ENCODE results near the gene VPS8.
A peak's percentile ranks its signal among the peaks of the same experiment; 100 is the strongest.
"Not testable (repeated sequence)": the region's sequence is repeated elsewhere in the genome, so short reads cannot be mapped to it uniquely, and the experiment has no call there.

Gene VPS8

DNA sequence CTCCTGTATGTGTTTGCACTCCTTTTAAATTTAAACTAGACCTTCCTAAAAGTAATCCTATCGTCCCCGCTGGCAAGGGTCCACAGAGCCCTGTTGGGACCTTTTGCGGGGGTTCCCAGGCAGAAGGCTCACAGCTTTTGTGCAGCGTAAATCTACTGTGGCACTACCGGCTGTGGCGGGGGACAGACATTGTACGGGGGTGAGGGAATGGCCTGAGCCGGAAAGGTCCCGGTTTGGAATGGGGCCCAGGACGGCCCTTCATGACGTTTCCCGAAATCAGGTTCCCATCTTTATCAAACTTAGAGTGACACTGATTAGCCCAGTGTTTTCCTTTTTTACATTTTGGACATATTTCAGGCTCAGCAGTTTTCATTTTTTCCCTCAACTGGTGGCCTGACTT is 205.6 kb downstream of the VPS8 start:
- not testable (repeated sequence) for DNase-seq

DNA sequence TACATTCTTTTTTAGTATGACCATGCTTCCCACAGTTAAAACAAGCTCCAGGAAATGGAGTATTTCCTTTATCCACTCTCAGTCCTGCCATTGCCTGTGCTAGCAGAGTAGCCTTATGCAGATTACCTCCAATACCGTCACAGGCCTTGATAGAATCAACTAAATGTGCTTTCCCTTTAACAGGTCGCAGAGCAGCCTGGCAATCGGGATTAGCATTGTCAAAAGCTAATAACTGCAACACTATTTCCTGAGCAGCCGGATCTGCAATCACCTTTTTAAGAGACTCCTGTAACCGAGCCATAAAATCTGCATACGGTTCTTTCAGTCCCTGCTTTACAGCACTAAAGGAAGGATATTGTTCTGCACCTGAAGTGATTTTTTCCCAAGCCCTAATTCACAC is 206.0 kb downstream of the VPS8 start:
- not testable (repeated sequence) for DNase-seq

DNA sequence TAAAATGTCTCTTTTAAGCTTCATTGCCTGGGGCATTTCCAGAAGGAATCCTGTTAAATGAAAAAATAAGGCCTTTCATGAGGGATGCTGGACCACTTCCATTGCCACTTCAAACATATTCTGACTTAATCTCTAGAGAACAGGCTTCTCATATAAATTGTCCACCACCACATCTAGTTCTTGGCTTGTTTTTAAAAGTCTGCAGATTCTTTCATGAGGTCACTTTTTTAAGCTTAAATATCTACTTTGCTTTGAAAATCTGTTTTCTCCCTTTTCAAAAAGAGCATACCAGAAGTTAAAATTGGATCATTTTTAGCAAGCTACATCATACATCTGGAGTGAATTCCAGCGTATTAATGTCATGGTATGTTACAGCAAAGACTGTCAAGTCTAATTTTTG is 209.3 kb downstream of the VPS8 start:
- no peak for DNase-seq

DNA sequence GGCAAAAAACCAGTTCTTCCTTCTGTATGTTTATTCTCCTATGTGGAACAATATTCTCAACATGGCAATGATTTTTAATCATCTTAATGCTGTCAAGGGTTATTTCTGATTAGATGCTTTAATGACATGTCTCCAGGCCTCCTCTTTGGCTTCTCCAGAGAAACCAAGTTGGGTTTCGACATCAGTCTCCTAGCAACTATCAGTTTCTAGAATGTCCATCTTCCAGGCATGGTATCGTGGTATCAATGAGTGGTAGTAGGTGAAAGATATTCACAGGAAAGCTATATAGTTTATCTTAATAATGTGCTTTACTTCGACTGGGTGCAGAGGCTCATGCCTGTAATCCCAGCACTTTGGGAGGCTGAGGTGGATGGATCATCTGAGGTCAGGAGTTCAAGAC is 212.4 kb downstream of the VPS8 start:
- no peak for DNase-seq

DNA sequence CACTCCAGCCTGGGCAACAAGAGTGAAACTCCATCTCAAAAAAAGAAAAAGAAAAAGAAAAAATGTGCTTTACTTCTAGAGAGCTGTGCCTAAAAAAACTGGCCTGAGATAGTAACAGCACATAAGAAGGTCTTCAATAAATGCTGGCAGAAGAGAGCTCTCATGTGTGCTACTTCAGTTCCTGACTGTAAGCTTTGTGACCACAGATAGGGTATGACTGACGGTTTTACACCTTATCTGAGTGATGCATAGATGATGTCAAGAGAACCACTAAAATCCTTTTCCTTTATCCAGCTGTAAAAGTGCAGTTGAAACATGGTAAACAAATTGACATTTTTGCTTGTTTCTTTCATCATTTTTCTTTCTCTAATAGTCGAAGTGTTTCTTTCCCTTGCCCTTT is 213.0 kb downstream of the VPS8 start:
- DNase-seq = no peak

DNA sequence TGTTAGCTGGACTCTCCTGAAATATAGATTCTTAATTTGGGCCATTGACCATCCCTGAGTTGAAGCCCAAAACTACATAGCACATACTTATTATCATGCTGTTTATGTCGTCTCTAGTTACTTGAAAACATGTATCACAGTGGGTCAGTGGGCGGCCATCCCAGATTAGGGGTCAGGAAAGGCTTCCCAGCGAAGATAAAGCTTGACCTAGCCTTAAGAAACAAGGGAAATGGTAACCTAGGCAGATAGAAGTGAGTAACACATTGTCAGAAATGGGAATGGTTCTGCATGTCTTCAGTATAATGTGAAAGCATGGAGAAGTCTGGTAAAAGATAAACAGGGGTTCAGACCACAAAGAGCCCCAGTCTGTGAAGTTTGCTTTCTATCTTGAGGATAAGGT is 216.2 kb downstream of the VPS8 start:
- DNase-seq = no peak

DNA sequence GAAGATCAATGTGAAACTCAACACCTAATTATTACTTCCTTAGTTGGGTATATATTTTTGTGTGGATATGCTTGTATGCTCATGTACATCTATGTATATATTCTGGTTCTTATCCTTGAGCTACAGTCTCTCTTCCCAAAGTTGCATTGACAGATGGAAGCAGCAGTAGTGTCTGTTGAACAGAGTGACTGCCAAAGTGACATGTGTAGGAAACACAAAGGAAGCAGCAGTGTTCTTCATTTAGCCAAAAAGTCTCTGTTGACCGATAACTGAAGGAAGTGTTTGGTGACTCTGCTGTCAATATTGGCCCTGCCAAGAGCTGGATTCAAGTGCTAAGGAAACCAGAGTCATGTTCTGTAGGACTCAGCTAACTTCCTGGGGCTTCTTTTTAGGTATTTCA is 217.1 kb downstream of the VPS8 start:
- no peak for DNase-seq

DNA sequence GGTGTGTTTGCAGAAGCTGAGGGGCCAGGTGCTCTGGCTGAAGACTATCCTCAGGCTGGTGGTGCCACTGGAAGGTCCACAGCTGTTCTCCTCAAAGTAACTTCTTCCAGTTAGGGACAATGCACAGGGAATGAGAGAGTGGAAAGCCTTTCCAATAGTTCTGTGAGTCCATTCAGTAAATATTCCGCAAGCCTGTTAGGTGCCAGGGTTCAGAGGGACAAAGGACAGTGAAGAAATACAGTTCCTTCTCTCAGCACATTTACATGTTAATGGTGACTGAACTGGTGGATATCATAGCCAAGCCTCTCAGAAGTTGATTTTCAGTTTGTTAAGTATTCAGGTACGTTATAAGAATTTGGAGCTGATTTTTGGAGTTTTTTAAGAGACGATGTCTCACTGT is 218.4 kb downstream of the VPS8 start:
- DNase-seq = no peak

DNA sequence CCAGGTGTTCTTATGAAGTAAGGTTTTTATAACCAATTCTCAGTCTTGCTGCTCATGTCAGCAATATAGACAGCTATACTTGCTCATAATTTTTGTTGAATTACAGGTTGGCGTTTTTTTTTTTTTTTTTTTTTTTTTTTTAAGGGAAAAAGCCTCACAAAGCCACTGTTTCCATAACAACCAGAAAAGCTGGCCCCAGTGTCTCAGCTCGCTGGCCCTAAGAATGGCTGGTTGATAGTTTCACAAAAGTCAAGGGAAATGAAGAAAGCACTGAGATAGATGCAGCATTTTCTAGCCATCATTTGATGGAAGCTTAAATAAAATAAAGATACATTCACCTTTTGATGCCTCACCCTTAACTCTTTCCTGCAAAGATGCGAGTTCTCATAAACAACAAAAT is 219.0 kb downstream of the VPS8 start:
- DNase-seq = no peak

DNA sequence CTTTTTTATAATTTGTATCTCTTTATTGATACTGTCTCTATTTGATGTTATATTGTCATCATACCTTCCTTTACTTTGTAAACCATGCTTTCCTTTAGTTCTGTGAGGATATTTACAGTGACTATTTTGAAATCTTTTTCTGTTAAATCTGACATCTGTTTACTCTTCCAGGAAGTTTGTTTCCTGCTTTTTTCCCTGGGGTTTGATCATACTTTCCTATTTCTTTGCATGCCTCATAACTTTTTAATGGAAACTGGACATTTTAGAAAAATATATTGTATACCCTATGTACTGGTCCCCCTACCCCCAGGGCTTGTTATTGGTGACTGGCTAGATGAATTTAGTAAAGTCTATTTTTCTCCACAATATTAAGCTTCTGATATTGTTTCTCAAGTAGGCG is 225.8 kb downstream of the VPS8 start:
- no peak for DNase-seq

DNA sequence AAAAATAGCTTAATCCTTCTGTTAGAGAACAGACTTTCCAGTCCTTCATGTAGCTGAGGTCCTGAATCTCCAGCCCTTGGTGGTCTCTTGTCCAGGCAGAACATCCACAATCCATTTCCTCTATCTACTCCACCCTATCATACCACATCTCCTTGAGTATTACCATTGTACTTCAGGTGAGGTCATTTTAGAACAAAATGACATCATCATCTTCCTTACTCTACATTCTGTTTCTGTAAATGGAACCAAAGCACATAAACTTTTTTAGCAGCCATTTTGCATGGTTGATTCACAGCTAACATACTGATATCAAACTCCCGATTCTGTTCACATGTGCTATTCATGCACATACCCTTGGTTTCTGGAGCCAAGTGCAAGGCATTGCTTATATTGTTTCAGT is 228.5 kb downstream of the VPS8 start:
- no peak for DNase-seq

DNA sequence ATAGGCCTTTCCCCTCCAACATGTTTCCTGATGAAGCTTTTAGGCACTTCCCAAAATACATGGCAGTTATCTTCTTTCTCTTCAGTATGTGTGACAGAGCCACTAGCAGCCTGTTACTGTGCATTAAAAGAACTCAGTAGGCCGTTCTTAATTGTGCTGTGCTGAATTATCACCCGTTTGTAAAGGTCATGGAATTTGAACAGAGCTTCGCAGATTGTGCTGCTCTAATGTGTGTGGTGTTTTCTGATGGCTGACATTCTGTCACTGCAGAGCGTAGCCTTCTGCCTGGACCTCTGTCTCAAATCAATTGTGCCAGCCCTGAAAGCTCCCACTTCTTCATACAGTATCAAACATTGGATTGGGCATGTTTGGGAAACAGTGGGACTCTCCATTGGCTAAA is 229.6 kb downstream of the VPS8 start:
- no peak for DNase-seq

DNA sequence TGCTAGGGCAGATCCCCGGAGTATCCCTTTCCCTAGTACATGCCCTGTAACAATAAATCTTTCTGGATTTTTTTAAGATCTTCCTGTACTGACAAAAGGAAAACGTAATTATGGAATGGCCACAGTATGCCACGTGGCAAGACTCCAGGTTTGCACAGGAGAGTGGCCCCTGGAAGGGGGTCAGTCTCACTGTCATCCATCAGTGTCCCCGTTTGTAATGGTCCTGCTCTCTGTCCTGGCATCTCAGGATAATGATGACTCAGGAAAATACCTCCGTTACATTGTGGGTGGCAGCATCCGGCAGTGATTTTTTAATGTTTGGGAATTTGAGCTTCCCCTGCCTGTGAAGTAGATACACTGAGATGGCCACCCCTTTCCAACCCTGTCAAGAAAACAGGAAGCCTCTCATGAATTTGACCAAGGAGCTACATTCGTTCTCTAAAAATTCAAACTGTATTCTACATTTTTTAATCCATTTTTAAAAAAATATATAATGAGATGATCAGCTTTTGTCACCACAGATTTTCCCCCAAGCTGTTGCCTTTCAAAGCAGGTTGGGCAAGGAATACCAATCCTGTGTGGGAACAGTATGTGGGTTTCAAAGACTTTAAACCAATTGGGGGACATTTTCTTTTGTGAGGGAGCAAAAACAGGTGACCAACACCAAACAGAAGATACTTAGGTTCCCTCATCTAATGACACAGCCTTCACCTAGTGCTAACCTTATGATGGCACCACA is 230.5 kb downstream of the VPS8 start:
- DNase-seq = no peak

DNA sequence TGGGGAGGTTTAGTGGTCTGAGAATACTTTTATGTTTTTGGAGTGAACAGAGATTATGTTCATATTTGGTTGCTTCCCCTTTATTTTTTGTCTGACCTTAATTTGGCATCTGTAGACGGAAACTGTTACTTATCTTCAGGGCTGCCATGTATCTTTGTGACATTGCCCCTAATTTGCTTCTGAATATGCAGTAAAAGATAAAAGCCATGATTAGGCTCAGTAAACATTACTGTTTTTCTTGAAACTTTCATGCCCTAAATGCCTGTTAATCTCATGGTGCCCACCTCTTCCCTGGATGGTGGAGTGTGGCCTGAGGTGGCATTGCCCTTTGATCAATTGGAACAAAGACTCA is 234.2 kb downstream of the VPS8 start:
- no peak for DNase-seq

DNA sequence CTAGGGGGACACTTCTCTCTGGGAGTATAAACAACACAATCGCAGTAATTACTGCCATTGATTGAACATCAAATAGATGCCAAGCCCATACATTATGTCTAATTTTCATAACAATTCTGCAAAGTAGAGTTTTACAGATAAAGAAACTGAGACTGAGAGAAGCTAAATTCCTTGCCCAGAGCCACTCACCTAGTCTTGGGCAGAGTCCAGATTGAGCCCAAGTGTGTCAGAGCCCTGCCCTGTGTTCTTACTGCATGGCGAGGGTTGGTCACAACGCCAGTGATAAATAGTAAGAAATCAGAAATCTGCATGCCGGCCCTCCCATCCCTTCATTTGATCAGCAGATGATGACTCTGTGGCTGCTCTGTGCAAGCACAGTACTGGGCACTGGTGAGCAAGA is 234.6 kb downstream of the VPS8 start:
- DNase-seq = no peak

DNA sequence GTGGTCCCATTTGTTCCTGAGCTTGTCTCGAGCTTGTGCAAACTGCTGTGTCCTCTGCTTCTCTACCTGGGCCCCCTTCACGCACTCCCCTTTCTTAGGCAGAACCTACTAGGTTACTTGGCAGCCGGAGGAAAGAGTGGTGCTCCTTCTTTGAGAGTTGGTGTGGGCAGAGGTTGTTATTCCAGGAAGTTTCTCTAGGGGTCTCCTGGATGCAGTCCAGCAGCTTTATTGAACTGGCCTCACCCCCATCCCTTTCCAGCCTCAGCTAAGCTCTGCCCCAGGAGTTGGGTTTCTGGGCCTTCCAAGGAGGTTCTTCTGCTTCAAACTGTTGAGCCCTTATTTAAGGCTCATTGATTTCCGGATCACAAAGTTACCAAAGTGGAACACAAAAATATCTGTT is 237.7 kb downstream of the VPS8 start:
- DNase-seq = peak in 1 of 3 experiments; percentile 7

DNA sequence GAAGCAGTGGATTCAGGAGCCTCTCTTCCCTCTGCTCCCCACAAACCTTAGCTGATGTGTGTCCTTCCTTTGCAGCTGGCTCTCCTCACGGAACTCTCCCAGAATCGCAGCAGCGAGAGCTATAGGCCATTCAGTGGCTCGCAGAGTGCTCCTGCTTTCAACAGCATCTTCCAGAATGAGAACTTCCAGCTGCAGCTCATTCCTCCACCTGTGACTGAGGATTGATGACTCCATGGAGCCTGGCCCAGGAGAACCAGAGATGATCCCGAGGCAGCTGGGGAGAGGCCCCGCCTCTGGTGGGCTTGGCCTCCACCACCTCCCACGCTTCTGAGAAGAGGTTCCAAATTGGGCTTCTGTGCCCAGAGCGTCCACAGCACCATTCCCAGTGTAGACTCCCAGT is 239.8 kb downstream of the VPS8 start:
- DNase-seq = no peak

DNA sequence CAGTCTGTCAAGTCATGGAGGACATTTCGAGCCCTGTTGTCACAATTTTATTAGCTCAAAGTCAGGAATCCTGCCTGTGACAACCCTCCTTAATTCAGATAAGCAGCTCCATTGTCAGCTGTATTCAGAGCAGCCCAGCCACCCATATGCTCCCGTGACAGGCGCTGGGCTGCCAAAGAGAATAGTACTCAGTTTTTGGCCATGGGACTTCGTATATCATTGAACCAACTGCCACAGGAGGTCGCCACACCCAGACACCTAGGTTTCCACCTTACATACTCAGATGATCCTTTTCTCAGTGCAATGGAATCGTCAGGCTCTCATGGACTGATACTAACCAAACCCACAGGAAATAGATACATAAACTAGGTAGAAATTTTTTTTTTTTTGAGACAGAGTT is 240.7 kb downstream of the VPS8 start:
- DNase-seq = no peak

DNA sequence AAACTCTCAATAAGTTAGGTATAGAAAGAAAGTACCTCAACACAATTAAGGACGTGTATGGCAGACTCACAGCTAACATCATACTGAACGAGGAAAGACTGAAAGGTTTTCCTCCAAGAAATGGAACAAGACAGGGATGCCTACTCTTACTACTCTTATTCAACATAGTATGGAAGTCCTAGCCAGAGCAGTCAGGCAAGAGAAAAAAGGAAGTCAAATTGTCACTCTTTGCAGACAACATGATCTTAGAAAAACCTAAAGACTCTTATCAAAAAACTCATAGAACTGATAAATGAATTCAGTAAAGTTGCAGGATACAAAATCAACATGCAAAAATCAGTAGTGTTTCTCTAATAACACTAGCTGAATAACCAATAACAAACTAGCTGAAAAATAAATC is 244.9 kb downstream of the VPS8 start:
- DNase-seq = no peak

DNA sequence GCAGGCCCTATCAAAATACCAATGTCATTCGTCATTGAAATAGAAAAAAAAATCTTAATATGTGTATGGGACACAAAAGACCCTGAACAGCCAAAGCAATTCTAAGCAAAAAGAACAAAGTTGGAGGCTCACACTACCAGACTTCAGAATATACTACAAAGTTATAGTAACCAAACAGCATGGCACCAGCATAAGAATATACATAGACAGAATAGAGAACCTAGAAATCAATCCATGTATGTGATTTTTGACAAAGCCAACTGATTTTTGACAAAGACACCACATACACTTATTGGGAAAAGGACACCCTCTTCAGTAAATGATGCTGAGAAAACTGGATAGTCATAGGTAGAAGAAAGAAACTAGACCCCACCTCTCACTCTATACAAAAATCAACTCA is 245.9 kb downstream of the VPS8 start:
- no peak for DNase-seq

DNA sequence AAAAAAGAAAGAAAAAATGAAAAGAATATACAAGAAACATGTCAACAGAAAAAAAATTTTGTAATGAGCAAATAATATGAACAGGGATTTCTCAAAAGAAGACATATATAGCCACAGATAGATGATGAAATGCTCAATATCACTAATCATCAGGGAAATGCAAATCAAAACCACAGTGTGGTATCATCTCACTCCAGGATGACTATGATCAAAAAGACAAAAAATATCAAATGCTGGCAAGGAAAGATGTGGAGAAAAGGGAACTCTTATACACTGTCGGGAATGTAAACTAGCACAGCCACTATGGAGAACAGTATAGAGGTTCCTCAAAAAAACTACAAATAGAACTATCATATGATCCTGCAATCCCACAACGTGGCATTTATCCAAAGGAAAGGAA is 246.8 kb downstream of the VPS8 start:
- DNase-seq = no peak

DNA sequence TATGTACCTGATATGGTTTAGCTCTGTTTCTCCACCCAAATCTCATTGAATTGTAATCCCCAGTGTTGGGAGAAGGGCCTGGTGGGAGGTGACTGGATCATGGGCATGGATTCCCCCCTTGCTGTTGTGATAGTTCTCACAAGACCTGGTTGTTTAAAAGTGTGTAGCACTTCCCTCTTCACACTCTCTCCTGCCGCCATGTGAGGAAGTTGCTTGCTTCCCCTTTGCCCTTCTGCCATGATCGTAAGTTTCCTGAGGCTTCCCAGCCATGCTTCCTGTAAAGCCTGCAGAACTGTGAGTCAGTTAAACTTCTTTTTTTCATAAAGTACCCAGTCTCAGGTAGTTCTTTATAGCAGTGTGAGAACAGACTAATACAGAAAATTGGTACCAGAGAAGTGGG is 247.8 kb downstream of the VPS8 start:
- DNase-seq = no peak

DNA sequence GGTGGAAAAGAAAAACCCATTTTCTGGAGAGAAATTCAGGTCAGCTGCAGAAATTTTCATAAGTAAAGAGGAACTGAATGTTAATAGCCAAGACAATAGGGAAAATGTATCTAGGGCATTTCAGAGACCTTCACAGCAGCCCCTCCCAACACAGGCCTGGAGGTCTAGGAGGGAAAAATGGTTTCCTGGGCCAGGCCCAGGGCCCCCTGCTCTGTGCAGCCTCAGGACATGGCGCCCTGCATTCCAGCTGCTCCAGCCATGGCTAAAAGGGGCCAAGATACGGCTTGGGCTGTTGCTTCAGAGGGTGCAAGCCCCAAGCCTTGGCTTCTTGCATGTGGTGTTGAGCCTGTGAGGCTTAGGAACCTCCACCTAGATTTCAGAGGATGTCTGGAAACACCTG is 248.7 kb downstream of the VPS8 start:
- no peak for DNase-seq

DNA sequence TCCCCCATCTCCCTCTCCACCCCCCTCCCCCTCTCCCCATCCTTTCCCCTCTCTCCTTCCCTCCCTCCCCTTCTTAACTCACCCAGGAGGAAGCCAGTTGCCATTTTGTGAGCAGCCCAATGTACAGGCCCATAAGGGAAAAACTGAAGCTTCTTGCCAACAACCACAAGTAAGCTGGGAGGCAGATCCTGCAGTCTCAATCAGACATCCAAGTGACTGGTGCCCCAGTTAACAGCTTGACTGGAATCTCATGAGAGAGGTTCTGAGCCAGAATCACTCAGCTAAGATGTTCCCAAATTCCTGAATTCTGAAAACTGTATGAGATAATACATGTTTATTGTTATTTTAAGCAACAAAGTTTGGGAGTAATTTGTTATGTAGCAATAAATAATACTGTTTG is 250.2 kb downstream of the VPS8 start:
- no peak for DNase-seq

DNA sequence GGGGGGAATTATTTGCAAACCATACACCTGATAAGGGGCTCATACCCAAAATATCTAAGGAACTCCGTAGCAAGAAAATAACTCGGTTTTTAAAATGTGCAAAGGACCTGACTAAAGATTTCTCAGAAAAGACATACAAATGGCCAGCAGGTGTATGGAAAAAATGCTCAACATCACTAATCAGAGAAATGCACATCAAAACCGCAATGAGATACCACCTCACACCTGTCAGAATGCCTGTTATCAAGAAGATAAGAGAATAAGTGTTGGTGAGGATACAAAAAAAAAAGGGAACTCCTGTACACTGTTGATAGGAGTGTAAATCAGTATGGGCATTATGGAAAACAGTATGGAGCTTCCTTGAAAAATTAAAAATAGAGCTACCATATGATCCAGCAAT is 251.5 kb downstream of the VPS8 start:
- no peak for DNase-seq

DNA sequence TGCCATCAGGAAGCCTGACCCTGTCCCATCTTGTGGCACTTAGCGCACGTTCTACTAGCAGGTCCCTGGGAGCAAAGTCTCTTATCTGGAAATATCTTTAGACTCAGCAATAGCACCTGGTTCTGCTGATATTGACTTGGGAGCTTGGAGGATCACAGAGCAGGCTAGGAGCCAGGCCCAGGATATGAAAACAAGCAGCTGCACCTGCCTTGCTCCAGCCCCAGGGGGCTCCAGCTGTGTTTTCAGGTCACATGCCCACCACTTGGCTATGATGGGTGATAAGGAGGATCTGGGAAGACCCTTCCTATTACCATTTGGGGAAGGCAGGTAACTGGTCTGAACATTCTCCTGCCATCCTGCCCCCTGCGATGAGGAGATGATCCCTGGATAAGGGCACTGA is 253.1 kb downstream of the VPS8 start:
- DNase-seq = no peak
